ENCODE data around the gene CNTN4.

GRCh38 chr3:2589336-2589969 lies 490.8 kb downstream of the CNTN4 start:
- TF ChIP-seq EZH2 (IDR thresholded peaks at IDR 0.05) (no peak), POLR2AphosphoS5 (IDR thresholded peaks at IDR 0.05; ENCODE audit: borderline replicate concordance, low read depth, low read length) (no peak)

Data from SK-N-MC (cell line).